ENCODE measurements around the gene SDK1.

SDK1 gene

GRCh38 chr7:4025694-4026615 is 724.9 kb downstream of the SDK1 start:
- no peak for DNase-seq (ENCODE audit: low spot score)
- ChIA-PET CTCF (no interaction called here), POLR2A (ENCODE audit: low non-redundant PET) (no interaction called here)
- H3K27ac ChIP-seq = no peak overlapping the region
- TF ChIP-seq CTCF (conservative IDR thresholded peaks at IDR 0.05; ENCODE audit: low read depth) = no peak

- DNase-seq (ENCODE audit: low spot score) = no peak
- CTCF ChIA-PET = no interaction called here
- H3K27ac ChIP-seq = no peak overlapping the region
- POLR2A ChIA-PET (ENCODE audit: low non-redundant PET) = no interaction called here
- TF ChIP-seq CTCF (conservative IDR thresholded peaks at IDR 0.05; ENCODE audit: low read depth) = no peak
These were observed 726.0 kb downstream of the SDK1 start for GRCh38 chr7:4026941-4027486.

GRCh38 chr7:4028221-4028620 is 727.2 kb downstream of the SDK1 start:
- DNase-seq (ENCODE audit: low spot score) = no peak
- ChIA-PET CTCF (no interaction called here), POLR2A (ENCODE audit: low non-redundant PET) (no interaction called here)
- TF ChIP-seq CTCF (conservative IDR thresholded peaks at IDR 0.05; ENCODE audit: low read depth) = no peak
- H3K27ac ChIP-seq = no peak overlapping the region

- CTCF ChIA-PET = interaction anchor here (0.8 kb wide), 1 partner anchor 103 kb away, joined by 3 read pairs; no protein-coding TSS in a partner anchor
- TF ChIP-seq CTCF (conservative IDR thresholded peaks at IDR 0.05; ENCODE audit: low read depth) = no peak
- H3K27ac ChIP-seq = no peak overlapping the region
- POLR2A ChIA-PET (ENCODE audit: low non-redundant PET) = no interaction called here
- DNase-seq (ENCODE audit: low spot score) = no peak
These were observed 728.9 kb downstream of the SDK1 start for GRCh38 chr7:4029941-4030340.

- TF ChIP-seq CTCF (conservative IDR thresholded peaks at IDR 0.05; ENCODE audit: low read depth) = no peak
- no peak overlapping the region for H3K27ac ChIP-seq
- CTCF ChIA-PET = interaction anchor here (0.8 kb wide), 1 partner anchor 103 kb away, joined by 3 read pairs; no protein-coding TSS in a partner anchor
- POLR2A ChIA-PET (ENCODE audit: low non-redundant PET) = no interaction called here
- DNase-seq (ENCODE audit: low spot score) = no peak
These were observed 729.4 kb downstream of the SDK1 start for GRCh38 chr7:4030346-4030950.

GRCh38 chr7:4033996-4034395 is 732.9 kb downstream of the SDK1 start:
- ChIA-PET CTCF (no interaction called here), POLR2A (ENCODE audit: low non-redundant PET) (no interaction called here)
- no peak for TF ChIP-seq CTCF (conservative IDR thresholded peaks at IDR 0.05; ENCODE audit: low read depth)
- no peak overlapping the region for H3K27ac ChIP-seq
- no peak for DNase-seq (ENCODE audit: low spot score)
